Heart left ventricle (tissue), 16 donors: ENCODE measurements around the gene RALB. TPM values are rescaled to one million over a fixed set of nuclear protein-coding genes. Genes with fewer than 3 reads are reported as not detected.

ENCODE experiments used
- ATAC-seq, 4 donors: fragments of 200-7000 bp; cut with Tn5 transposase; one replicate each; pipeline ENCODE4 v1.9.1; 2020 to 2022; ENCODE audit warnings: moderate library complexity in 4 of 4, mild to moderate bottlenecking in 3 of 4, moderate number of reproducible peaks in 1 of 4
- DNase-seq, 5 donors: peaks; one replicate each; pipeline ENCODE4 v3.0.0-alpha.2; 2020
- H3K27ac ChIP-seq, 12 donors: fragments of 200-600 bp; sonication (generic) in 4 of 12; one replicate each; pipeline versions ENCODE4 v1.5.0 to v1.8.0; 2016 to 2022; ENCODE audit warnings: mild to moderate bottlenecking in 2 of 12
- H3K27me3 ChIP-seq, 9 donors: fragments of 200-600 bp; sonication (generic) in 2 of 9; one replicate each; pipeline versions ENCODE4 v1.5.1 to v1.8.0; 2016 to 2022; ENCODE audit warnings: mild to moderate bottlenecking in 3 of 9
- H3K36me3 ChIP-seq, 9 donors: fragments of 200-600 bp; sonication (generic) in 2 of 9; one replicate each; pipeline versions ENCODE4 v1.5.0 to v1.8.0; 2018 to 2022; ENCODE audit warnings: mild to moderate bottlenecking in 2 of 9
- H3K4me1 ChIP-seq, 12 donors: fragments of 200-600 bp; sonication (generic) in 4 of 12; one replicate each; pipeline versions ENCODE4 v1.5.0 to v1.8.0; 2016 to 2022; ENCODE audit warnings: mild to moderate bottlenecking in 3 of 12
- H3K4me3 ChIP-seq, 12 donors: fragments of 200-600 bp; sonication (generic) in 4 of 12; one replicate each; pipeline versions ENCODE4 v1.5.0 to v1.8.0; 2017 to 2022; ENCODE audit warnings: mild to moderate bottlenecking in 9 of 12, moderate library complexity in 4 of 12
- H3K9me3 ChIP-seq, 12 donors: fragments of 200-600 bp; sonication (generic) in 4 of 12; one replicate each; pipeline versions ENCODE4 v1.5.0 to v1.8.0; 2016 to 2022; ENCODE audit warnings: mild to moderate bottlenecking in 1 of 12
- CTCF ChIP-seq, 12 donors: fragments of 200-600 bp; sonication (generic) in 4 of 12; IDR thresholded peaks; one replicate each; pipeline versions ENCODE4 v1.5.0 to v1.8.0; 2018 to 2022; ENCODE audit warnings: antibody characterized with exemption in 12 of 12, mild to moderate bottlenecking in 5 of 12
- POLR2A ChIP-seq, 2 donors: fragments of 450-650 bp; IDR thresholded peaks; one replicate each; pipeline ENCODE4 v1.6.1; 2017; ENCODE audit warnings: antibody characterized with exemption in 2 of 2, mild to moderate bottlenecking in 2 of 2, moderate library complexity in 2 of 2
- WGBS, 4 donors: extraction: QIAGEN DNeasy Blood & Tissue Kit in 2 of 4; methylation state at CpG; one replicate each; pipeline versions ENCODE4 v1.1.5 to v1.1.7; 2013 to 2018; 5-methylcytosine and 5-hydroxymethylcytosine counted together
- intact Hi-C, 10 donors: fragments of 100-400 bp; cut with DNase I; formaldehyde crosslinking; loops; one replicate each; pipeline versions ENCODE4 v1.11.1 to v1.14.2; 2022
- polyA plus RNA-seq, 2 donors: library from polyadenylated mRNA; stranded (reverse); fragments of 200-250 nt; gene quantifications; one replicate each; pipeline ENCODE4 v1.2.3, GENCODE V29; 2013
- total RNA-seq, 9 donors: library from RNA; depleted of rRNA in 2 of 9; stranded (reverse); fragments of >200 nt in 2 of 9; fragmentation: NEBNext Ultra II Directional in 3 of 9; extraction: Animal tissue kit (Norgen Biotek cat#: 25700) in 3 of 9; gene quantifications; one replicate each; pipeline versions ENCODE4 v1.1.0 to v1.2.4, GENCODE V29; 2016 to 2023
- donor health status: ischemic (EF 13 %, LVEDD 7.1; RV severe dilation, severe dysfunction).
- donor health status: healthy with polysubstance abuse.
- donor health status: DM: no; HTN: yes; CAD: no.
- donor health status: DM: no; HTN: no; CAD: no.
- donor health status: ischemic (EF 25% LVEDD 6.9; RV normal size, moderate dysfunction).
- donor health status: ischemic (EF 25% LVEDD 5.7; RV mildly dilated, moderate dysfunction).
- donor health status: healthy.
- donor health status: DM: yes; HTN: yes; CAD: no.
- donor health status: ischemic (EF 35%, LVEDD 5.7; RV mildly dilated, moderate dysfunction).
- donor health status: nonischemic (EF 11% LVEDD 7.7; RV severe dilation, severe dysfunction).
- donor health status: DM: yes; HTN: yes; CAD: no.
- donor health status: PGD.
- donor health status: ischemic (EF 29% LVEDD 5.4; RV normal size, mild dysfunction).
- donor health status: nonischemic (EF 23%, LVEDD 6.1; RV moderate dilation, normal function).

RALB gene
- total and polyA plus RNA-seq, 11 donors = 30.5 to 111 (median 45.1) TPM

DNA sequence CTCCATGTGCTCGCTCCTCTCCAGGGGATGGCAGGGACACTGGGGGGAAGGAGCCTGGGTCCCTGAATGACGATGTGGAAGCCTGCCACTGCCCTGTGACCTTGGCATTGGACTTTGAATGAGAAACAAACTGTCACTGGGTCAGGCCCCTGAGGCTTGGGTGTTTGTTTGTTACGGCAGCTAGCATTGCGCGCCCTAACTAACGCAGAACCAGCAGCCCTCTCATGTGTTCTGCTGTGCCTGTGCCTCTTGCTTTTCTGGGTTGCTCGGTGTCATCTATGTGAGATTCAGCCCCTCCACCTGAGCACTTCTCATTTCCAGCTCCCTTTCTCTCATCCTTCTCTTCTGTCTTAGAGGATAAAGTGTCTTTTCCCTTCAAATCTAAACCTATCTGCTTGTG, 69.7 kb downstream of the RALB start:
- Histone ChIP-seq H3K9me3 (no peaks in the 10 kb centered on the region), H3K27me3 (no peaks in the 10 kb centered on the region), H3K4me1 (peaks cover 0 to 37% (median 14%) of the 10 kb centered on the region in 12 donors), H3K36me3 (no peaks in the 10 kb centered on the region), H3K4me3 (no peak overlapping the region), H3K27ac (no peak overlapping the region)
- DNase-seq = peak in 1 of 5 donors; percentile 28
- ATAC-seq = no peak
- TF ChIP-seq POLR2A (IDR thresholded peaks at IDR 0.05) (no peak), CTCF (IDR thresholded peaks at IDR 0.05) (no peak)
- 95 to 99% (median 98%) methylated on average over 6 to 7 of the region's 7 CpGs for WGBS, 4 donors
- intact Hi-C loops = no loop called here

GRCh38 chr2:120323214-120323613, 70.6 kb downstream of the RALB start:
- Histone ChIP-seq H3K27ac (no peak overlapping the region), H3K9me3 (no peaks in the 10 kb centered on the region), H3K4me1 (peaks cover 0 to 37% (median 14%) of the 10 kb centered on the region in 12 donors), H3K4me3 (no peak overlapping the region), H3K27me3 (no peaks in the 10 kb centered on the region), H3K36me3 (no peaks in the 10 kb centered on the region)
- WGBS, 4 donors = 49 to 63% (median 58%) methylated on average over 10 of the region's 10 CpGs
- ATAC-seq = peak; percentile 53 to 94 (median 86)
- intact Hi-C loops = no loop called here
- TF ChIP-seq POLR2A (IDR thresholded peaks at IDR 0.05) = no peak
- TF ChIP-seq CTCF (IDR thresholded peaks at IDR 0.05) = no peak
- peak; percentile 48 to 85 (median 68) for DNase-seq

DNA sequence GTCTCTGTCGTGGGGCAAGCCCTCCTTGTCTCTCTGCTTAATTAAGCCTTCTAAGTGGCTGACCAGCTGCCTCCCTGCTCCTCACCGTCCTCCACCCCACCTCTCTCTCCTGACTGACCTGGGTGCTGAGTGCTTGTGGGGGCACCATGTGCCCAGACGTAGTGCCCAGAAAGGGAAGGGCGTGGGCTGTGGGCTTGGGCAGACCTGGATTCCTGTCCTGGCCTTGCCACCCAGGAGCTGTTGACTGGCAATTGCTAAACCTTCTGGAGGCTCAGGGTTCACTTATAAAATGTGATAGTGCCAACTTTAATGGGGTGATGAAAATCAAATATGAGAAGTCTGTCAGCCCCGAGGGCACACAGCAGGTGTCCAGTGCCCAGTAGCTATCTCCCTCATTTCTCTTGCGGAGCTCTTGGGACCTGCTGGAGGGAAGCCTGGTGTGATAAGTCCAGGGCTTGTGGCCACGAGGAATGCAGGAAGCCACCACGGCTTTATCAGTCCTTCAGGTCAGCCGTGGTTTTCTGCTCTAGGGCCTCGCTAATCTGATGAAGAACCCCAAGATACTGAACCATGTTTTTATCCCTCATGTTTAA, 71.3 kb downstream of the RALB start:
- 48 to 51% (median 50%) methylated on average over 7 to 10 of the region's 10 CpGs for whole genome bisulfite sequencing, 4 donors
- intact Hi-C loops = no loop called here
- H3K36me3 ChIP-seq = no peaks in the 10 kb centered on the region
- no peaks in the 10 kb centered on the region for H3K27me3 ChIP-seq
- DNase-seq = peak in 1 of 5 donors; percentile 14
- H3K4me3 ChIP-seq = no peak overlapping the region
- H3K27ac ChIP-seq = no peak overlapping the region
- no peak for TF ChIP-seq POLR2A (IDR thresholded peaks at IDR 0.05)
- no peak for TF ChIP-seq CTCF (IDR thresholded peaks at IDR 0.05)
- H3K4me1 ChIP-seq = peaks cover 0 to 32% (median 10%) of the 10 kb centered on the region in 12 donors
- no peaks in the 10 kb centered on the region for H3K9me3 ChIP-seq
- ATAC-seq = no peak

GRCh38 chr2:120324933-120325332, 72.3 kb downstream of the RALB start:
- intact Hi-C loops = no loop called here
- H3K27me3 ChIP-seq = no peaks in the 10 kb centered on the region

More at GRCh38 chr2:120324933-120325332, 72.3 kb downstream of the RALB start:
- DNase-seq (no peak), ATAC-seq (no peak)
- H3K27ac ChIP-seq = no peak overlapping the region
- WGBS, 4 donors = 95 to 97% (median 96%) methylated on average over 4 to 7 of the region's 7 CpGs
- TF ChIP-seq POLR2A (IDR thresholded peaks at IDR 0.05) (no peak), CTCF (IDR thresholded peaks at IDR 0.05) (no peak)
- H3K36me3 ChIP-seq = no peaks in the 10 kb centered on the region
- peaks cover 0 to 21% (median 5%) of the 10 kb centered on the region in 12 donors for H3K4me1 ChIP-seq
- H3K4me3 ChIP-seq = no peak overlapping the region
- no peaks in the 10 kb centered on the region for H3K9me3 ChIP-seq
